H1 (cell line): ENCODE results near the gene HBM. TPM values are rescaled to one million over a fixed set of nuclear protein-coding genes. Genes with fewer than 3 reads are reported as not detected.
A peak's percentile ranks its signal among the peaks of the same experiment; 100 is the strongest.

Source experiments
- CHD7 ChIP-seq: fragments of 300-600 bp; sonication (generic); IDR thresholded peaks from 2 replicates; pipeline ENCODE4 v1.7.1; 2012; ENCODE audit warnings: low read length, moderate library complexity, mild to moderate bottlenecking, inconsistent platforms; ENCODE audit not compliant: insufficient replicate concordance
- CTBP2 ChIP-seq: IDR thresholded peaks from 2 replicates; pipeline ENCODE4 v1.7.0; 2011; ENCODE audit warnings: borderline replicate concordance, mild to moderate bottlenecking, moderate library complexity, mixed read lengths, low read length; ENCODE audit not compliant: insufficient read depth, insufficient read length
- NRF1 ChIP-seq: IDR thresholded peaks from 2 replicates; pipeline ENCODE4 v1.6.1; 2011; ENCODE audit warnings: mild to moderate bottlenecking, low read depth, low read length, improper control_type of control experiment
- TEAD4 ChIP-seq: IDR thresholded peaks from 2 replicates; pipeline ENCODE4 v1.6.1; 2012; ENCODE audit warnings: low read depth, low read length, inconsistent platforms, mixed read lengths
- polyA plus RNA-seq, 7 experiments: library from polyadenylated mRNA; depleted of rRNA in 3 of 7; stranded (reverse) in 5 of 7; unstranded in 2 of 7; fragments of >200 nt in 5 of 7; fragments of 200-250 nt in 2 of 7; gene quantifications; 1 replicate in 5 of 7; 2 replicates in 1 of 7; 4 replicates in 1 of 7; pipeline versions ENCODE4 v1.2.1 to v1.2.3, GENCODE V29; 2011 to 2013; ENCODE audit warnings: missing spikeins in 2 of 7, mixed read lengths in 2 of 7
- total RNA-seq: library from RNA; stranded (reverse); fragmentation: NEBNext Ultra II Directional; extraction: Animal tissue kit (Norgen Biotek cat#: 25700); gene quantifications from 2 replicates; pipeline ENCODE4 v1.2.1, GENCODE V29; 2021

HBM gene
- total and polyA plus RNA-seq, 2 of the 8 experiments (the other 6 are each of a cell fraction or from before 2014, with no cell fraction given), result 0.88 TPM; not detected in 1

- TF ChIP-seq CHD7, result no peak
- no peak for TF ChIP-seq TEAD4
- TF ChIP-seq NRF1, result no peak
- peak; percentile 85 for TF ChIP-seq CTBP2
Observed at GRCh38 chr16:167122-167690, 1.4 kb downstream of the HBM start (continued).
